SU-DHL-6 (cell line): ENCODE data around the gene RFK.

Experiments used
- EZH2phosphoT487 ChIP-seq: fragments of 200-600 bp; sonication (generic), shearing (Covaris generic); conservative IDR thresholded peaks from 2 replicates; pipeline ENCODE4 v1.6.1; 2018; ENCODE audit warnings: mild to moderate bottlenecking, antibody characterized with exemption, low read length, moderate library complexity, mixed read lengths
- TF ChIP-seq, protein P1 (sequence below): fragments of 200-600 bp; sonication (generic); IDR thresholded peaks from one replicate; pipeline ENCODE4 v1.5.1; 2017; ENCODE audit warnings: antibody characterized with exemption, mild to moderate bottlenecking, low read length, moderate library complexity; ENCODE audit not compliant: insufficient read depth, poor library complexity, severe bottlenecking

DNA sequence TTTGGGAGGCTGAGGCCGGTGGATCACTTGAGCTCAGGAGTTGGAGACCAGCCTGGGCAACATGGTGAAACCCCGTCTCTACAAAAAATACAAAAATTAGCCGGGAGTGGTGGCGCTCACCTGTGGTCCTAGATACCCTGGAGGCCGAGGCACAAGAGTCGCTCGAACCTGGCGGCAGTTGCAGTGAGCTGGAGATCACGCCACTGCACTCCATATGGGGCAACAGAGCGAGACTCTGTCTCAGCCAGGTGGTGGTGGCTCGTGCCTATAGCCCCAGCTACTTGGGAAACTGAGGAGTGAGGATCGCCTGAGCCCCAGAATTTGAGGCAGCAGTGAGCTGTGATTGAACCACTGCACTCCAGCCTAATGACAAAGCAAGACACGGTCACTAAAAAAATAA, 2.4 kb upstream of the RFK start:
- TF ChIP-seq, protein P1, sequence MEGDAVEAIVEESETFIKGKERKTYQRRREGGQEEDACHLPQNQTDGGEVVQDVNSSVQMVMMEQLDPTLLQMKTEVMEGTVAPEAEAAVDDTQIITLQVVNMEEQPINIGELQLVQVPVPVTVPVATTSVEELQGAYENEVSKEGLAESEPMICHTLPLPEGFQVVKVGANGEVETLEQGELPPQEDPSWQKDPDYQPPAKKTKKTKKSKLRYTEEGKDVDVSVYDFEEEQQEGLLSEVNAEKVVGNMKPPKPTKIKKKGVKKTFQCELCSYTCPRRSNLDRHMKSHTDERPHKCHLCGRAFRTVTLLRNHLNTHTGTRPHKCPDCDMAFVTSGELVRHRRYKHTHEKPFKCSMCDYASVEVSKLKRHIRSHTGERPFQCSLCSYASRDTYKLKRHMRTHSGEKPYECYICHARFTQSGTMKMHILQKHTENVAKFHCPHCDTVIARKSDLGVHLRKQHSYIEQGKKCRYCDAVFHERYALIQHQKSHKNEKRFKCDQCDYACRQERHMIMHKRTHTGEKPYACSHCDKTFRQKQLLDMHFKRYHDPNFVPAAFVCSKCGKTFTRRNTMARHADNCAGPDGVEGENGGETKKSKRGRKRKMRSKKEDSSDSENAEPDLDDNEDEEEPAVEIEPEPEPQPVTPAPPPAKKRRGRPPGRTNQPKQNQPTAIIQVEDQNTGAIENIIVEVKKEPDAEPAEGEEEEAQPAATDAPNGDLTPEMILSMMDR = no peak
- no peak for TF ChIP-seq EZH2phosphoT487
